Measurements from ENCODE around the gene OIP5. TPM values are rescaled to one million over a fixed set of nuclear protein-coding genes. Genes with fewer than 3 reads are reported as not detected.
A peak's percentile ranks its signal among the peaks of the same experiment; 100 is the strongest.
"Not testable (repeated sequence)": the region's sequence is repeated elsewhere in the genome, so short reads cannot be mapped to it uniquely, and the experiment has no call there.

The OIP5 gene
- total RNA-seq, 1 experiment from 2014 or later: 12.8 TPM

- in situ Hi-C loops (cut with HindIII; ENCODE audit: low pct_unique_long_range_greater_than_20kb, low sequenced_read_pairs); DNase-seq (ENCODE audit: low read depth, low spot score): not testable (repeated sequence)
Measured at GRCh38 chr15:41320805-41321330, 11.5 kb downstream of the OIP5 start.

DNA sequence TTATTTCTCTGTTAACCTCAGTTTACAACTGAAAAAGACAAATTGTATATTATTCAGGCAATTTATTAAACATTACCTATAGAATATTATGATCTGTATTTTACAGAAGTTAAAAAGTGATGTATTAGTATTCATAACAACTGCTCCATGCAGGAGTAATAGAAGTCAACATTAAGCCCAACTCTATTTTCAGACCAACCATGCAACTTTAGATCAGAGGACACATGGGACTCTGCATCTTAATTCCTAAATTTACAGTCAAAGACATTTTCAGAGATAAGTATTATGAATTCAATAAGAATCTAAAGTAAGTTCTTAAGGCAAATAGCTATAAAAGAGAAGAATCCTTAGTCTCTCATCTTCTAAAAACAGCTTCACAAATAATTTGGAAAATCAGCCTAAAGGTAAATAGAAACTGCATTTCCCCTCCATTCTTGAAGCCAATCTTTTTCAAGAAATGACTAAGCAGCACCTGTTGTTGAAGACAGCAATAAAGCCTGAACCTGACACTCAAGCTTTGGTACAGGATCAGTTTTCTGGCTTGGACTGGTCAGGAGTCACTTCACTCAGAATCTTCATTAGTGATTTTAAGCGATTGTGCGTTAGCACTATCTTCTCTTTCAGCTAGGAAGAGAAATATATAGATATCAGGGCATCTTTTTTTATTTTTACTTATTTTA, 23.0 kb downstream of the OIP5 start:
- no peak for DNase-seq (ENCODE audit: low read depth, low spot score)
- in situ Hi-C loops (cut with HindIII; ENCODE audit: low pct_unique_long_range_greater_than_20kb, low sequenced_read_pairs): no loop called here

GRCh38 chr15:41307679-41308078, 24.7 kb downstream of the OIP5 start:
- no peak for DNase-seq (ENCODE audit: low read depth, low spot score)
- in situ Hi-C loops (cut with HindIII; ENCODE audit: low pct_unique_long_range_greater_than_20kb, low sequenced_read_pairs): no loop called here

- DNase-seq (ENCODE audit: low read depth, low spot score): no peak
- in situ Hi-C loops (cut with HindIII; ENCODE audit: low pct_unique_long_range_greater_than_20kb, low sequenced_read_pairs): no loop called here
Measured at GRCh38 chr15:41304149-41304770, 28.1 kb downstream of the OIP5 start.

GRCh38 chr15:41301587-41301986, 30.8 kb downstream of the OIP5 start:
- no peak for DNase-seq (ENCODE audit: low read depth, low spot score)
- in situ Hi-C loops (cut with HindIII; ENCODE audit: low pct_unique_long_range_greater_than_20kb, low sequenced_read_pairs): no loop called here

- DNase-seq (ENCODE audit: low read depth, low spot score); in situ Hi-C loops (cut with HindIII; ENCODE audit: low pct_unique_long_range_greater_than_20kb, low sequenced_read_pairs): not testable (repeated sequence)
Measured at GRCh38 chr15:41301139-41301538, 31.3 kb downstream of the OIP5 start.

DNA sequence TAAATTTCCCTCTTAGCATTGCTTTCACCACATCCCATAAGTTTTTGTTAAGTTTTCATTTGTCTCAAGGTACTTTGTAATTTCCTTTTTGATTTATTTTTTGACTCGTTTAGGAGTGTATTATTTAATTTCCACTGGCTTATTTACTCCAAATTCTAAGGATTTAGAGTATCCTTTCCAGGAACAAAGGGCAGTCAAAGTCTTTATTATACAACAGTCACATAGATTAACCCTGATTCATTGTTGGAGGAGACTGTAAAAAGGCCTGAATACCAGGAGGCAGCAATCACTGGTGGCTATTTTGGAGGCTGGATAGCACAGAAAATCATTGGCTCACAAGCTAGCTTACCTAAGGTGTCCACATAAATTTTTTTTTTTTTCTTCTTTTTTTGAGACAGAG, 39.9 kb downstream of the OIP5 start:
- in situ Hi-C loops (cut with HindIII; ENCODE audit: low pct_unique_long_range_greater_than_20kb, low sequenced_read_pairs): no loop called here
- DNase-seq (ENCODE audit: low read depth, low spot score): no peak

DNA sequence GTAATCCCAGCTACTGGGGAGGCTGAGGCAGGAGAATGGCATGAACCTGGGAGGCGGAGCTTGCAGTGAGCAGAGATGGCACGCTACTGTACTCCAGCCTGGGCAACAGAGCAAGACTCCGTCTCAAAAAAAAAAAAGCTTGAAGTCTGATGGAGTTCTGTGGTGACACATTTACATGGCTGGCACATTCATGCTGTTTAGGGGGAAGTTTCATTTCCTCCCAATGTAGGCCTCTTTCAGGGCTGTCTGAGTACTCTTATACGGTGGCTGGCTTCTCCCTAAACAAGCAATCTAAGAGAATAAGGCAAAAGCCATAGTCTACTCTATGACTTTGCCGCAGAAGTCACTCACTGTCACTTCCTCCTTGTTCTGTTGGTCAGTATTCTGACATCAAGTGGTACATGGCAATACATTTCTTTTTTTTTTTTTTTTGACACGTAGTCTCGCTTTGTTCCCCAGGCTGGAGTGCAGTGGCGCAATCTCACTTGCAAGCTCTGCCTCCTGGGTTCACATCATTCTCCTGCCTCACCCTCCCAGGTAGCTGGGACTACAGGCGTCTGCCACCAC, 41.2 kb downstream of the OIP5 start:
- no peak for DNase-seq (ENCODE audit: low read depth, low spot score)
- in situ Hi-C loops (cut with HindIII; ENCODE audit: low pct_unique_long_range_greater_than_20kb, low sequenced_read_pairs): no loop called here

DNA sequence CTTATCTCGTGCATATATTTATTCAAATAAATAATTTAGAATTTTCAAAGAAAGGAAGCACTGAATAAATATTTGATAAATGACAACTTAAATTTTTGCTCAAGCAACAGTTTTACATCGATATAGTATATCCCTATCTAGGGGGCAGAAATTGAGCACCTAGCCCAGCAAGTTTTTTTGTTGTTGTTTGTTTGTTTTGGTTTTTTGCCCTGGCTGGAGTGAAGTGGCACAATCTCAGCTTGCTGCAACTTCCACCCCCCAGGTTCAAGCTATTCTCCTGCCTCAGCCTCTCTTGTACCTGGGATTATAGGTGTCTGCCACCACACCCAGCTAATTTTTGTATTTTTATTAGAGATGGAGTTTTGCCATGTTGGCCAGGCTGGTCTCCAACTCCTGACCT, 42.4 kb downstream of the OIP5 start:
- no peak for DNase-seq (ENCODE audit: low read depth, low spot score)
- in situ Hi-C loops (cut with HindIII; ENCODE audit: low pct_unique_long_range_greater_than_20kb, low sequenced_read_pairs): no loop called here

GRCh38 chr15:41288464-41288863, 43.9 kb downstream of the OIP5 start:
- in situ Hi-C loops (cut with HindIII; ENCODE audit: low pct_unique_long_range_greater_than_20kb, low sequenced_read_pairs): no loop called here
- DNase-seq (ENCODE audit: low read depth, low spot score): no peak

GRCh38 chr15:41286665-41287333, 45.6 kb downstream of the OIP5 start:
- DNase-seq (ENCODE audit: low read depth, low spot score): no peak

GRCh38 chr15:41285285-41285684, 47.1 kb downstream of the OIP5 start:
- in situ Hi-C loops (cut with HindIII; ENCODE audit: low pct_unique_long_range_greater_than_20kb, low sequenced_read_pairs): no loop called here
- DNase-seq (ENCODE audit: low read depth, low spot score): no peak

More at GRCh38 chr15:41286665-41287333, 45.6 kb downstream of the OIP5 start:
- in situ Hi-C loops (cut with HindIII; ENCODE audit: low pct_unique_long_range_greater_than_20kb, low sequenced_read_pairs): no loop called here

DNA sequence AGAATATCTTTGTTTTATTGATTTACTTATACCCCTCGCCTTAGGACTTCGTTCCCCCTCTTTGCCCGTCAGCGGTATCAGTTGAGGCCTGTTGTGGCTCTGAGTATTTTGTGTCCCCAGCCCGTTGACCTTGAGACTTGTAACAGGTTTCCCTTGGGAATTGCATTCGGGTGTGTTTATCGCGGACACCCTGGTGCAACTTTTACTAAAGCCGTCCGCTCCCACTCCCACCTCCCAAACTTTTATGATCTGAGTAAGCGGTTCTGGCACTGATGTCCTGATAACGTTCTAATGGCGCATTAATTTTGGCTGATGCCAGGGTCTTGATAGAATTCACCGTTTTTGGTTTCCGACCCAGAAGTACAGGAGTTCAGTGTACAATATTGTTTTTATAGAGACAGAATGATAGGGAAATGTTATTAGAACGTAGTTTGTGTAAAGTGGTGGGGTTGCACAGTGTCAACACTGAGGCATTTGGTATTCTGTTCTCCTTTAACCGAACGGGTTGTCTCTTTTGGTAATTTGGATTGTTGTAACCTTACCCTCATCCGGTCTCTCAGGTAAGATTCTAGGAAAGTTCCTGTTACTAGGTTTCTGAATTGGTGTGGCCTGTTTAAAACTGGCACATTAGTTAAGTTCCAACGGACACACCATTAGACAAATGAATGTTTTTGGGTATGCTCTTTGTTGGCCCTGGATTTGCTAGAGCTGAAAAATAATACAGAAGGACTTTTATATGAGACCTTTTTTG, 47.8 kb downstream of the OIP5 start:
- in situ Hi-C loops (cut with HindIII; ENCODE audit: low pct_unique_long_range_greater_than_20kb, low sequenced_read_pairs): no loop called here
- DNase-seq (ENCODE audit: low read depth, low spot score): peak; percentile 30

- in situ Hi-C loops (cut with HindIII; ENCODE audit: low pct_unique_long_range_greater_than_20kb, low sequenced_read_pairs): no loop called here
- peak; percentile 99 for DNase-seq (ENCODE audit: low read depth, low spot score)
Measured at GRCh38 chr15:41283653-41284426, 48.6 kb downstream of the OIP5 start.

GRCh38 chr15:41282980-41283652, 49.3 kb downstream of the OIP5 start:
- in situ Hi-C loops (cut with HindIII; ENCODE audit: low pct_unique_long_range_greater_than_20kb, low sequenced_read_pairs): not testable (repeated sequence)

GRCh38 chr15:41282436-41282835, 50.0 kb downstream of the OIP5 start:
- DNase-seq (ENCODE audit: low read depth, low spot score): not testable (repeated sequence)

More at GRCh38 chr15:41282980-41283652, 49.3 kb downstream of the OIP5 start:
- not testable (repeated sequence) for DNase-seq (ENCODE audit: low read depth, low spot score)

More at GRCh38 chr15:41282436-41282835, 50.0 kb downstream of the OIP5 start:
- in situ Hi-C loops (cut with HindIII; ENCODE audit: low pct_unique_long_range_greater_than_20kb, low sequenced_read_pairs): not testable (repeated sequence)

Measured in SK-MEL-5 (cell line).